K562 (cell line): Measurements from ENCODE around the gene MVP. TPM values are rescaled to one million over a fixed set of nuclear protein-coding genes. Genes with fewer than 3 reads are reported as not detected.

Experiments used
- BHLHE40 ChIP-seq: IDR thresholded peaks from 2 replicates; pipeline ENCODE4 v1.6.1; 2011; ENCODE audit warnings: low read length, improper control_type of control experiment
- CBX8 ChIP-seq: fragments of 200-600 bp; sonication (generic); IDR thresholded peaks from 2 replicates; pipeline ENCODE4 v1.6.1; 2012; ENCODE audit warnings: borderline replicate concordance, mixed run types, low read depth, mild to moderate bottlenecking, moderate library complexity, mixed read lengths, low read length, control low read depth, inconsistent platforms; ENCODE audit not compliant: poor library complexity, severe bottlenecking; ENCODE audit errors: extremely low read depth
- CHD4 ChIP-seq: fragments of 200-600 bp; sonication (generic); IDR thresholded peaks from 3 replicates; pipeline ENCODE4 v1.6.1; 2012; ENCODE audit warnings: low read depth, mild to moderate bottlenecking, mixed read lengths, low read length, inconsistent platforms; ENCODE audit not compliant: insufficient read depth, insufficient replicate concordance, poor library complexity, severe bottlenecking
- CREB5 ChIP-seq: fragments of 250-450 bp; sonication (Bioruptor Pico); IDR thresholded peaks from 2 replicates; pipeline ENCODE4 v1.5.0; 2020; ENCODE audit warnings: mild to moderate bottlenecking
- E2F5 ChIP-seq: sonication (generic); formaldehyde crosslinking; IDR thresholded peaks from 2 replicates; pipeline ENCODE4 v1.8.0; 2022; ENCODE audit warnings: mild to moderate bottlenecking, missing genetic modification reagents
- ERF ChIP-seq: fragments of 450-650 bp; formaldehyde crosslinking; IDR thresholded peaks from 2 replicates; pipeline ENCODE4 v1.4.0; 2020; ENCODE audit warnings: mild to moderate bottlenecking, mixed read lengths
- IRF2 ChIP-seq: sonication (generic); formaldehyde crosslinking; IDR thresholded peaks from 2 replicates; pipeline ENCODE4 v1.8.1; 2022; ENCODE audit warnings: mild to moderate bottlenecking, missing genetic modification reagents
- JUND ChIP-seq, 2 experiments: IDR thresholded peaks; 2 replicates in 1 of 2; 3 replicates in 1 of 2; pipeline ENCODE4 v1.6.1; 2011; ENCODE audit warnings: borderline replicate concordance in 2 of 2, low read depth in 2 of 2, low read length in 2 of 2, improper control_type of control experiment in 1 of 2, missing biosample characterization in 1 of 2, missing genetic modification characterization in 1 of 2, missing genetic modification reagents in 1 of 2
- LCOR ChIP-seq: sonication (generic); formaldehyde crosslinking; IDR thresholded peaks from 2 replicates; pipeline ENCODE4 v1.8.0; 2022; ENCODE audit warnings: mild to moderate bottlenecking, missing genetic modification reagents
- LEF1 ChIP-seq: fragments of 450-650 bp; IDR thresholded peaks from 2 replicates; pipeline ENCODE4 v1.6.1; 2016; ENCODE audit warnings: mild to moderate bottlenecking
- MAFF ChIP-seq: IDR thresholded peaks from 2 replicates; pipeline ENCODE4 v1.6.1; 2012; ENCODE audit warnings: low read length, improper control_type of control experiment
- NR3C1 ChIP-seq: sonication (generic); formaldehyde crosslinking; IDR thresholded peaks from 2 replicates; pipeline ENCODE4 v1.8.1; 2022; ENCODE audit warnings: missing genetic modification reagents
- PTRF ChIP-seq: fragments of 450-650 bp; IDR thresholded peaks from 2 replicates; pipeline ENCODE4 v1.6.1; 2016; ENCODE audit warnings: mild to moderate bottlenecking, missing genetic modification characterization, missing compliant biosample characterization
- RBBP5 ChIP-seq: fragments of 200-600 bp; sonication (generic); IDR thresholded peaks from 2 replicates; pipeline ENCODE4 v1.6.1; 2012; ENCODE audit warnings: borderline replicate concordance, mild to moderate bottlenecking, low read length, control low read depth, inconsistent platforms; ENCODE audit not compliant: insufficient read depth, poor library complexity, severe bottlenecking
- RBM14 ChIP-seq: fragments of 200-400 bp; formaldehyde crosslinking; IDR thresholded peaks from 2 replicates; pipeline ENCODE4 v1.6.1; 2018; ENCODE audit warnings: low read depth, mild to moderate bottlenecking, low read length, moderate library complexity, borderline replicate concordance; ENCODE audit not compliant: insufficient read depth
- SMARCA5 ChIP-seq: fragments of 450-650 bp; IDR thresholded peaks from 2 replicates; pipeline ENCODE4 v1.6.1; 2016
- SMARCB1 ChIP-seq: IDR thresholded peaks from 2 replicates; pipeline ENCODE4 v1.6.1; 2011; ENCODE audit warnings: improper control_type of control experiment, low read depth; ENCODE audit not compliant: insufficient read length
- TAF1 ChIP-seq: IDR thresholded peaks from 2 replicates; pipeline ENCODE4 v1.6.1; 2011; ENCODE audit warnings: mild to moderate bottlenecking, low read length, moderate library complexity; ENCODE audit not compliant: insufficient read depth, control insufficient read depth, severe bottlenecking; ENCODE audit errors: extremely low read depth
- TSC22D4 ChIP-seq: fragments of 450-650 bp; IDR thresholded peaks from 2 replicates; pipeline ENCODE4 v1.6.1; 2016; ENCODE audit warnings: missing genetic modification characterization, missing biosample characterization, control low read depth
- ZBTB8A ChIP-seq: fragments of 450-650 bp; IDR thresholded peaks from 2 replicates; pipeline ENCODE4 v1.6.1; 2018; ENCODE audit warnings: mild to moderate bottlenecking, moderate library complexity; ENCODE audit not compliant: partially characterized antibody
- ZMIZ1 ChIP-seq, 2 experiments: fragments of 150-350 bp in 1 of 2; IDR thresholded peaks; 2 replicates each; pipeline ENCODE4 v1.6.1; 2012 to 2016; ENCODE audit warnings: low read depth in 2 of 2, low read length in 2 of 2, mild to moderate bottlenecking in 1 of 2, moderate library complexity in 1 of 2
- ZNF253 ChIP-seq: fragments of 250-450 bp; sonication (Bioruptor Pico); conservative IDR thresholded peaks from 2 replicates; pipeline ENCODE4 v1.6.1; 2021; ENCODE audit warnings: mild to moderate bottlenecking
- polyA plus RNA-seq, 8 experiments: library from polyadenylated mRNA; depleted of rRNA in 4 of 8; stranded (reverse) in 5 of 8; unstranded in 3 of 8; fragments of >200 nt; fragmentation: Nextera tagmentation in 2 of 8; fragmentation: Illumina TruSeq in 1 of 8; extraction: Ambion mirVana in 2 of 8; extraction: Trizol in 1 of 8; gene quantifications; 2 replicates each; pipeline versions ENCODE4 v1.2.1 to v1.2.3, GENCODE V29; 2011 to 2014; ENCODE audit warnings: inconsistent platforms in 1 of 8, missing spikeins in 1 of 8
- total RNA-seq, 7 experiments: library from RNA; depleted of rRNA in 6 of 7; stranded (reverse); fragments of >200 nt in 6 of 7; fragmentation: Illumina TruSeq in 2 of 7; extraction: Trizol in 2 of 7; gene quantifications; 2 replicates each; pipeline versions ENCODE4 v1.2.1 to v1.2.3, GENCODE V29; 2011 to 2021; ENCODE audit warnings: low replicate concordance in 1 of 7

The MVP gene
- total and polyA plus RNA-seq, 9 of the 15 experiments (the other 6 are each of a cell fraction or from before 2014, with no cell fraction given) = 0.39 to 1.9 (median 0.76) TPM; not detected in 2

- TF ChIP-seq E2F5 (CRISPR knock-in tag) = no peak
- no peak for TF ChIP-seq LEF1
- TF ChIP-seq CHD4 = no peak
- peak; percentile 55; the same call in 1 of the 2 replicates for TF ChIP-seq BHLHE40
- TF ChIP-seq PTRF (tag) = no peak
- no peak for TF ChIP-seq ERF (CRISPR knock-in tag)
- no peak for TF ChIP-seq SMARCB1
- no peak for TF ChIP-seq TAF1
- TF ChIP-seq ZMIZ1 (IDR thresholded peaks at IDR 0.05; ENCODE audit: low read depth in 2 of 2, low read length in 2 of 2) = no peak
- peak; percentile 22 for TF ChIP-seq RBBP5
- TF ChIP-seq RBM14 = no peak
- TF ChIP-seq JUND (IDR thresholded peaks at IDR 0.05; ENCODE audit: borderline replicate concordance, low read depth, low read length) = no peak
- TF ChIP-seq JUND (tag; IDR thresholded peaks at IDR 0.05; ENCODE audit: borderline replicate concordance, low read depth, low read length) = no peak
- no peak for TF ChIP-seq ZNF253 (CRISPR knock-in tag)
- TF ChIP-seq CBX8 = no peak
- no peak for TF ChIP-seq LCOR (CRISPR knock-in tag)
- TF ChIP-seq SMARCA5 = no peak
- TF ChIP-seq ZBTB8A = no peak
- TF ChIP-seq NR3C1 (CRISPR knock-in tag) = no peak
- TF ChIP-seq CREB5 (CRISPR knock-in tag) = no peak
- no peak for TF ChIP-seq MAFF
- no peak for TF ChIP-seq IRF2 (CRISPR knock-in tag)
- no peak for TF ChIP-seq TSC22D4 (tag)
These were observed 56.5 kb downstream of the MVP start (continued) for GRCh38 chr16:29876594-29877249.
